ENCODE data around the gene MPG. TPM values are rescaled to one million over a fixed set of nuclear protein-coding genes. Genes with fewer than 3 reads are reported as not detected.

Gene MPG
- total RNA-seq, 4 donors from 2014 or later = 22.3 to 63.2 (median 51.2) TPM

DNA sequence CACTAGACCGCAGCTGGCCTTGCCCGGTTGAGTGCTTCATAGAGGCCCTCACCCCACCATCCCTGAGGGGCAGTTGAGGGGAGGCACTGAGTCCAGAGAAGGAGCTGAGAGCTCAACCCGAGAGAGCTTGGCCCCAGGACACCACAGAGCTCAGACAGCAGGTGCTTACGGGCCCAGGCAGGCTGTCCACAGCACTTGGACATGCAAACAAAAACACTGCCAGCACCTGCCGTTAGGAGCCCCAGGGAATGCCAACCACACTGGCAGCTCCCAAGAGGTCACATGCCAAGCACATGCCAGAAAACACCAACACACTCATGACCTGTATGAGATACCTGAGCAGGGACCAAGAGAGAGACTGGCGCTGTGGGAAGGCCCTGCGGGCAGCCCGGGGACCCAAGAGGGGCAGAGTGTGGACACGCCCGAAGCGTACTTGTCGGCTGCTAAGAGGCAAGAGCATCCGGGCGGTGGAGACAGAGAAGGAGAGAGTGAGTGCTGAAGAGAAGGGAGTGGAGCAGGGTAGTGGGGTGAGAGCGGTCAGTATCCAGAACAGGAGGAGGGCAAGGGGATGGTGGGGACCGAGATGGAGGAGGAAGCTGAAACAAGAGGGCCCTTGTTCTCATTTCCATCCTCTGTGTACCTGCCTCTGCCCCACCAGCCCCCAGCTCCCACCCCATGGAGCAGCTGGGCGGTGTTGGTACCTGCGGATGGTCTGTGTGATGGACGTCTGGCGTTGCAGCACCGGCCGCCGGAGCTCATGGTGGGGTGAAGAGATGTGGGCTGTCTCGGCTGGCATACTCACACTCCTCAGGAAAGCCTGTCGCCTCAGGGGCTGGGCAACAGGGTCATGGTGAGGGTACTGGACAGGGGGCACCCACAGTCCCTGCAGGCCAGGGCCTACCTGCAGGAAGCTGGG, 13.8 kb upstream of the MPG start:
- H3K4me1 ChIP-seq = peaks cover 0 to 20% (median 3%) of the 10 kb centered on the region in 4 donors
- intact Hi-C loops (cut with DNase I; ENCODE audit: low total_unique reads) (no loop called here), in situ Hi-C loops (cut with MboI; ENCODE audit: low pct_ligation_motif_present in 1 of 4, low pct_unique_long_range_greater_than_20kb in 1 of 4, low sequenced_read_pairs in 3 of 4) (no loop called here)
- H3K9me3 ChIP-seq = no peaks in the 10 kb centered on the region
- no peak overlapping the region for H3K27ac ChIP-seq
- no peaks in the 10 kb centered on the region for H3K36me3 ChIP-seq
- H3K27me3 ChIP-seq = no peaks in the 10 kb centered on the region
- no peak for DNase-seq
- no peak overlapping the region for H3K4me3 ChIP-seq
- 88 to 91% methylated on average over 11 to 25 of the region's 25 CpGs for WGBS, 2 donors (ENCODE audit: low coverage in 1 of 2)
- TF ChIP-seq POLR2A (IDR thresholded peaks at IDR 0.05) (no peak), CTCF (IDR thresholded peaks at IDR 0.05) (no peak)

GRCh38 chr16:64914-65255, 13.1 kb upstream of the MPG start:
- intact Hi-C loops (cut with DNase I; ENCODE audit: low total_unique reads) = no loop called here
- 42 to 89% methylated on average over 4 to 8 of the region's 9 CpGs for WGBS, 2 donors (ENCODE audit: low coverage in 1 of 2)
- in situ Hi-C loops (cut with MboI; ENCODE audit: low pct_ligation_motif_present in 1 of 4, low pct_unique_long_range_greater_than_20kb in 1 of 4, low sequenced_read_pairs in 3 of 4) = no loop called here
- no peak for DNase-seq
- Histone ChIP-seq H3K4me3 (no peak overlapping the region), H3K4me1 (peaks cover 0 to 20% (median 3%) of the 10 kb centered on the region in 4 donors), H3K9me3 (no peaks in the 10 kb centered on the region), H3K36me3 (no peaks in the 10 kb centered on the region), H3K27ac (no peak overlapping the region), H3K27me3 (no peaks in the 10 kb centered on the region)
- no peak for TF ChIP-seq POLR2A (IDR thresholded peaks at IDR 0.05)
- TF ChIP-seq EP300 (IDR thresholded peaks at IDR 0.05; ENCODE audit: low read depth) = no peak
- no peak for TF ChIP-seq POLR2AphosphoS5 (IDR thresholded peaks at IDR 0.05)
- no peak for TF ChIP-seq CTCF (IDR thresholded peaks at IDR 0.05)

DNA sequence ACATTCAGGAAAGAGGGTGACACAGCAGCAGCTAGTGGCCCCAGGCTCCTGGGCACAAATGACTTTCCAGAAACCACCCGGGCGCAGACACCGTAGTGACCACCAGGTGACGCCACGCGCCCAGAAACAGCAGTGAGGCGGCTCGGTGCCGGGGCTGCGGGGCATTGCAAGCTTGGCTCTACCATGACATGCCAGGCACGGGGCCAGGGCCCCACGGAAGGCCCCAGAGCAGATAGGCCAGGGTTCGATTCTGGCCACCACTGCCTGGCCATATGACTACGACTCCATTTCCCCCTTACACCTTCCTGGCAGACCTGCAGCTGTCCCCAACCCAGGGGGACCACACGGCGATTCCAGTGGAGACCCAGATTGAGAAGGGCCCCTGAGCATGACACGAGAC, 12.3 kb upstream of the MPG start:
- DNase-seq = peak; percentile 86
- H3K4me3 ChIP-seq = no peak overlapping the region
- H3K36me3 ChIP-seq = no peaks in the 10 kb centered on the region
- intact Hi-C loops (cut with DNase I; ENCODE audit: low total_unique reads) = loop anchor here (2.0 kb wide), 1 partner anchor 31 kb away; no protein-coding TSS in a partner anchor
- TF ChIP-seq CTCF (IDR thresholded peaks at IDR 0.05) = peak; percentile 94 to 99 (median 97)
- no peak for TF ChIP-seq EP300 (IDR thresholded peaks at IDR 0.05; ENCODE audit: low read depth)
- TF ChIP-seq POLR2A (IDR thresholded peaks at IDR 0.05) = no peak
- peak in 1 of 3 donors; percentile 33 for TF ChIP-seq POLR2AphosphoS5 (IDR thresholded peaks at IDR 0.05)
- no peaks in the 10 kb centered on the region for H3K27me3 ChIP-seq
- H3K9me3 ChIP-seq = no peaks in the 10 kb centered on the region
- WGBS, 2 donors (ENCODE audit: low coverage in 1 of 2) = 17% methylated on average over 17 of the region's 17 CpGs; no CpG with 5 or more reads in 1 of the 2 donors
- H3K27ac ChIP-seq = no peak overlapping the region
- in situ Hi-C loops (cut with MboI; ENCODE audit: low pct_ligation_motif_present in 1 of 4, low pct_unique_long_range_greater_than_20kb in 1 of 4, low sequenced_read_pairs in 3 of 4) = no loop called here
- peaks cover 2 to 26% (median 3%) of the 10 kb centered on the region in 4 donors for H3K4me1 ChIP-seq

DNA sequence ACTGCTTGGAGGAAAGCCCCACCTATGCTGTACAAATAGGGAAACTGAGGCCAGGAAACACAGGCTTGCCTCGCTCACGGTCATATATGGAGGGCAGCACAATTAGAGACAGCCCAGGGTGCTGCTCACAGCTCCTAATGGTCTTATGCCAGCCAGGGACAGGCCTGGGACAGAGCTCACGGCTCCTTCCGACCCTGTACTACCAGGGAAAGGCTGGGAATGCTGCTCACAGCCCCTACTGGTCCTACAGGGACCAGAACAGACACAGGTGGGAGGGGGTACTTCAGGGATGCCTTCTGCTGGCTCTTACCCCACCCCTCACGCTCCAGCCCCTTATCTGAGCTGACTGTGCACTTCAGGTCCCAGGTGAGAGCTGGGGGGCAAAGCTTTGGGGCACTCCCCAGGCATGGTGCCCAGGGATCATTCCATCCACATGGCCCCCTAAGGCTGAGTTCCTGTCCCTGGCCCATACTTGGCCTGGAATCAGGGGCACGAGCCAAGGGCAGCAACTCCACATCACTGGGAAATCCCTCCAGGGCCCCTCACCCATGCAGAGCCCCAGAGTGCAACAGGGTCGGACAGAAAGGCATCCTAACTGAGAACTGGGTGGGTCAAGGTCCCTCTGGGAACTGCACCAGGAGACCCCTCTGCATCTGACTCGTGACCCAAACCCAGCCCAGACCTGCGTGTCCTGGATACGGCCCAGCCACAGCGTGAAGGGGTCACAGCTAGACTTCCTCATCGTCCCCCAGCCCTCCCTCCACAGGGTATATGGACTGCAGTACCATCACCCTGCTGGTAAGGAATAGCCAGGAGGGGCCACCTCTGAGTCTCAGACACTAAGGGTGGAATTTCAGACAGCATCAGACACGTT, 11.5 kb upstream of the MPG start:
- H3K27ac ChIP-seq = no peak overlapping the region
- no peak for TF ChIP-seq CTCF (IDR thresholded peaks at IDR 0.05)
- TF ChIP-seq POLR2A (IDR thresholded peaks at IDR 0.05) = no peak
- TF ChIP-seq EP300 (IDR thresholded peaks at IDR 0.05; ENCODE audit: low read depth) = no peak
- TF ChIP-seq POLR2AphosphoS5 (IDR thresholded peaks at IDR 0.05) = no peak
- H3K27me3 ChIP-seq = no peaks in the 10 kb centered on the region
- H3K4me1 ChIP-seq = peaks cover 10 to 34% (median 10%) of the 10 kb centered on the region in 4 donors
- no peak for DNase-seq
- intact Hi-C loops (cut with DNase I; ENCODE audit: low total_unique reads) (loop anchor here (2.0 kb wide), 1 partner anchor 30 kb away; no protein-coding TSS in a partner anchor), in situ Hi-C loops (cut with MboI; ENCODE audit: low pct_ligation_motif_present in 1 of 4, low pct_unique_long_range_greater_than_20kb in 1 of 4, low sequenced_read_pairs in 3 of 4) (no loop called here)
- no peaks in the 10 kb centered on the region for H3K9me3 ChIP-seq
- H3K4me3 ChIP-seq = no peak overlapping the region
- H3K36me3 ChIP-seq = no peaks in the 10 kb centered on the region
- whole genome bisulfite sequencing, 2 donors (ENCODE audit: low coverage in 1 of 2) = 85% methylated on average over 13 of the region's 13 CpGs; no CpG with 5 or more reads in 1 of the 2 donors
